Parathyroid adenoma (tissue), 2 donors: Measurements from ENCODE around the gene PRKCE.

Experiments
- H2AFZ ChIP-seq: fragments of 300-600 bp; sonication (generic); one replicate; pipeline ENCODE4 v1.7.0; 2017; ENCODE audit warnings: antibody characterized with exemption, mild to moderate bottlenecking
- H3K27ac ChIP-seq: fragments of 300-600 bp; sonication (generic); one replicate; pipeline ENCODE4 v1.7.0; 2017
- H3K27me3 ChIP-seq: fragments of 300-600 bp; sonication (generic); one replicate; pipeline ENCODE4 v1.7.0; 2017; ENCODE audit warnings: low read length; ENCODE audit not compliant: control insufficient read depth, insufficient read depth
- H3K36me3 ChIP-seq: fragments of 300-600 bp; sonication (generic); one replicate; pipeline ENCODE4 v1.7.0; 2017; ENCODE audit warnings: low read length; ENCODE audit not compliant: control insufficient read depth, insufficient read depth
- H3K4me1 ChIP-seq: fragments of 300-600 bp; sonication (generic); one replicate; pipeline ENCODE4 v1.7.0; 2017; ENCODE audit warnings: control low read depth
- H3K4me2 ChIP-seq: fragments of 300-600 bp; sonication (generic); one replicate; pipeline ENCODE4 v1.7.0; 2017; ENCODE audit warnings: low read length
- H3K4me3 ChIP-seq: fragments of 300-600 bp; sonication (generic); one replicate; pipeline ENCODE4 v1.7.0; 2017; ENCODE audit warnings: low read depth, low read length
- H3K79me2 ChIP-seq: fragments of 300-600 bp; sonication (generic); one replicate; pipeline ENCODE4 v1.7.0; 2017; ENCODE audit warnings: control low read depth
- H3K9ac ChIP-seq: fragments of 300-600 bp; sonication (generic); one replicate; pipeline ENCODE4 v1.7.0; 2017; ENCODE audit warnings: mild to moderate bottlenecking
- H3K9me3 ChIP-seq: fragments of 300-600 bp; sonication (generic); one replicate; pipeline ENCODE4 v1.7.0; 2017; ENCODE audit warnings: low read length; ENCODE audit not compliant: control insufficient read depth
- TF ChIP-seq, protein P1 (sequence below): fragments of 300-600 bp; sonication (generic); IDR thresholded peaks from one replicate; pipeline ENCODE4 v1.7.0; 2017; ENCODE audit warnings: antibody characterized with exemption, mild to moderate bottlenecking
- donor health status: primary hyperparathyroidism.

PRKCE gene

DNA sequence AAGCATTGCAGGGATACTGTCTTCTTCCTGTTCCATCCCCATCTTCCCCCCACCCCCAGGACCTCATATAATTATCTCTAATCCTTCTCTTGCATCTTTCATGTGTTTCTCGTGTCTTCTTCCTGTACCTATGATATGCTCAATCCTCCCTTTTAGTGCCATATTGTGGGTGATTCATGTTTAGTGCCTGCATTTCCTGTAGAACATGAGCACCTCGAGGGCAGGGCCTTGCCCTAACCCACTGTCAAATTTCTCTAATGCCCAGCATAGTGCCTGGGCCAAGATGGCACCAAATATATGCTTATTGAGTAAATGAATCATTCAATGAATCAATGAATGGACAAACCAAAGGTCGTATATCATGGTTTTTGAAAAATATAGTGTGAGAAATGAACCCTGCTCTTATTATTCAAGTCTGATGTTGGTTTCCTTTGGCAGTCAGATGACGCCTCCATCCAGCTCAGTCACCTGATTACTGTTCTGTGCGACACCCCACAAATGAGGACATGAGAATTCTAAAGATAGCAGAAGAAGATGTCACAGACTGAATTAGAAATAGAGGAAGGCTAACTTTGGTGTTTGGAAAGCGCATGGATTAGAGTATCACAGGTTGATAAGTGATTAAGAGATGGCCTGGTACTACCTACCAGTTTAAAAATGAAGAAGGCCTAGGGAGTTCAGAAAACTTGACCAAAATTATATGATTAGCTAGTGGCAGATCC is 278.4 kb downstream of the PRKCE start:
- no peak overlapping the region for H3K4me2 ChIP-seq
- peaks cover 9% of the 10 kb centered on the region for H3K4me1 ChIP-seq
- peaks cover 24% of the 10 kb centered on the region for H3K79me2 ChIP-seq
- TF ChIP-seq, protein P1, sequence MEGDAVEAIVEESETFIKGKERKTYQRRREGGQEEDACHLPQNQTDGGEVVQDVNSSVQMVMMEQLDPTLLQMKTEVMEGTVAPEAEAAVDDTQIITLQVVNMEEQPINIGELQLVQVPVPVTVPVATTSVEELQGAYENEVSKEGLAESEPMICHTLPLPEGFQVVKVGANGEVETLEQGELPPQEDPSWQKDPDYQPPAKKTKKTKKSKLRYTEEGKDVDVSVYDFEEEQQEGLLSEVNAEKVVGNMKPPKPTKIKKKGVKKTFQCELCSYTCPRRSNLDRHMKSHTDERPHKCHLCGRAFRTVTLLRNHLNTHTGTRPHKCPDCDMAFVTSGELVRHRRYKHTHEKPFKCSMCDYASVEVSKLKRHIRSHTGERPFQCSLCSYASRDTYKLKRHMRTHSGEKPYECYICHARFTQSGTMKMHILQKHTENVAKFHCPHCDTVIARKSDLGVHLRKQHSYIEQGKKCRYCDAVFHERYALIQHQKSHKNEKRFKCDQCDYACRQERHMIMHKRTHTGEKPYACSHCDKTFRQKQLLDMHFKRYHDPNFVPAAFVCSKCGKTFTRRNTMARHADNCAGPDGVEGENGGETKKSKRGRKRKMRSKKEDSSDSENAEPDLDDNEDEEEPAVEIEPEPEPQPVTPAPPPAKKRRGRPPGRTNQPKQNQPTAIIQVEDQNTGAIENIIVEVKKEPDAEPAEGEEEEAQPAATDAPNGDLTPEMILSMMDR = no peak
- no peaks in the 10 kb centered on the region for H3K36me3 ChIP-seq
- no peak overlapping the region for H3K27ac ChIP-seq
- no peak overlapping the region for H2AFZ ChIP-seq
- H3K27me3 ChIP-seq = no peaks in the 10 kb centered on the region
- no peak overlapping the region for H3K4me3 ChIP-seq
- H3K9ac ChIP-seq = no peak overlapping the region
- H3K9me3 ChIP-seq = no peaks in the 10 kb centered on the region

DNA sequence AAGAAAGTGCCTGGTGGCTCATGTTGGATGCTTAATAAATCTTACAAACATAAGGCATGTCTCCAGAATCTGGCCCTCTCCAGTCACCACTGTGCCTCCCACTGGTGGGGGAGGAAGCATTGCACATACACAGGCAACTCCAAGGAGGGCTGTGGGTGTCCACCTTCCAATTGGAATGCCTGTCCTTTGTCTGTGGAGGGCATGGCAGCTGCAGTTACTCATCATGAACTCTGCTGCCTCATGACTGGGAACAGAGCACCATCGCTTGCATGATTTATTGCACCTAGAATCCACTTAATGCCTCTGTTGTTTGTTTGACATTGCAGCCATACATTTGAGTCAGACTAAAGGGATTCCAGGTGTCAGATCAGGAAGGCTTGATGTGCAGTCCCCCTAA is 278.9 kb downstream of the PRKCE start:
- Histone ChIP-seq H3K9ac (no peak overlapping the region), H3K27ac (no peak overlapping the region), H3K27me3 (no peaks in the 10 kb centered on the region), H3K4me1 (peaks cover 6% of the 10 kb centered on the region), H2AFZ (no peak overlapping the region), H3K9me3 (no peaks in the 10 kb centered on the region), H3K36me3 (no peaks in the 10 kb centered on the region), H3K79me2 (peaks cover 23% of the 10 kb centered on the region), H3K4me3 (no peak overlapping the region), H3K4me2 (no peak overlapping the region)
- TF ChIP-seq, protein P1 = no peak

- TF ChIP-seq, protein P1 = no peak
- no peaks in the 10 kb centered on the region for H3K9me3 ChIP-seq
- no peaks in the 10 kb centered on the region for H3K27me3 ChIP-seq
- no peaks in the 10 kb centered on the region for H3K36me3 ChIP-seq
- H3K4me1 ChIP-seq = peaks cover 3% of the 10 kb centered on the region
- no peak overlapping the region for H3K27ac ChIP-seq
- no peak overlapping the region for H3K9ac ChIP-seq
- H3K79me2 ChIP-seq = peaks cover 21% of the 10 kb centered on the region
- H3K4me3 ChIP-seq = no peak overlapping the region
- H2AFZ ChIP-seq = no peak overlapping the region
- no peak overlapping the region for H3K4me2 ChIP-seq
These were observed 281.0 kb downstream of the PRKCE start for GRCh38 chr2:45932278-45932975.

GRCh38 chr2:45935791-45936622 is 284.5 kb downstream of the PRKCE start:
- Histone ChIP-seq H3K36me3 (no peaks in the 10 kb centered on the region), H3K4me1 (peaks cover 26% of the 10 kb centered on the region), H3K9me3 (no peaks in the 10 kb centered on the region), H3K4me2 (no peak overlapping the region), H3K4me3 (no peak overlapping the region), H3K79me2 (peaks cover 16% of the 10 kb centered on the region), H3K27ac (peak overlapping the region; percentile 38), H2AFZ (no peak overlapping the region), H3K27me3 (no peaks in the 10 kb centered on the region), H3K9ac (no peak overlapping the region)
- TF ChIP-seq, protein P1 = peak; percentile 89
